Right lobe of liver (tissue), 4 donors: ENCODE results near the gene RPA1.

Experiments used
- POLR2A ChIP-seq: fragments of 450-650 bp; IDR thresholded peaks from one replicate; pipeline ENCODE4 v1.6.1; 2017; ENCODE audit warnings: antibody characterized with exemption, mild to moderate bottlenecking
- TF ChIP-seq, protein P1 (sequence below), 4 donors: fragments of 200-600 bp in 3 of 4; fragments of 450-650 bp in 1 of 4; IDR thresholded peaks; one replicate each; pipeline versions ENCODE4 v1.5.1 to v1.8.0; 2016 to 2022; ENCODE audit warnings: antibody characterized with exemption in 4 of 4, mild to moderate bottlenecking in 2 of 4
- donor health status: DM: no; HTN: no; CAD: no.
- donor health status: DM: no; HTN: no; CAD: no.
- donor health status: DM: no; HTN: yes; CAD: no.

- TF ChIP-seq, protein P1, sequence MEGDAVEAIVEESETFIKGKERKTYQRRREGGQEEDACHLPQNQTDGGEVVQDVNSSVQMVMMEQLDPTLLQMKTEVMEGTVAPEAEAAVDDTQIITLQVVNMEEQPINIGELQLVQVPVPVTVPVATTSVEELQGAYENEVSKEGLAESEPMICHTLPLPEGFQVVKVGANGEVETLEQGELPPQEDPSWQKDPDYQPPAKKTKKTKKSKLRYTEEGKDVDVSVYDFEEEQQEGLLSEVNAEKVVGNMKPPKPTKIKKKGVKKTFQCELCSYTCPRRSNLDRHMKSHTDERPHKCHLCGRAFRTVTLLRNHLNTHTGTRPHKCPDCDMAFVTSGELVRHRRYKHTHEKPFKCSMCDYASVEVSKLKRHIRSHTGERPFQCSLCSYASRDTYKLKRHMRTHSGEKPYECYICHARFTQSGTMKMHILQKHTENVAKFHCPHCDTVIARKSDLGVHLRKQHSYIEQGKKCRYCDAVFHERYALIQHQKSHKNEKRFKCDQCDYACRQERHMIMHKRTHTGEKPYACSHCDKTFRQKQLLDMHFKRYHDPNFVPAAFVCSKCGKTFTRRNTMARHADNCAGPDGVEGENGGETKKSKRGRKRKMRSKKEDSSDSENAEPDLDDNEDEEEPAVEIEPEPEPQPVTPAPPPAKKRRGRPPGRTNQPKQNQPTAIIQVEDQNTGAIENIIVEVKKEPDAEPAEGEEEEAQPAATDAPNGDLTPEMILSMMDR (IDR thresholded peaks at IDR 0.05), result no peak
- TF ChIP-seq POLR2A, result no peak
These were observed 107.7 kb downstream of the RPA1 start for GRCh38 chr17:1937461-1937860.
